Lower leg skin (tissue), 3 donors: ENCODE data around the gene PRICKLE2.

Experiments used
- CTCF ChIP-seq, 3 donors: fragments of 450-650 bp; IDR thresholded peaks; one replicate each; pipeline ENCODE4 v1.5.1; 2016; ENCODE audit warnings: antibody characterized with exemption in 3 of 3, mild to moderate bottlenecking in 3 of 3, moderate library complexity in 2 of 3
- POLR2A ChIP-seq, 2 donors: fragments of 450-650 bp; IDR thresholded peaks; one replicate each; pipeline ENCODE4 v1.6.1; 2016 to 2017; ENCODE audit warnings: antibody characterized with exemption in 2 of 2, mild to moderate bottlenecking in 1 of 2, moderate library complexity in 1 of 2

GRCh38 chr3:64063207-64063982, 161.9 kb downstream of the PRICKLE2 start:
- TF ChIP-seq CTCF (IDR thresholded peaks at IDR 0.05): no peak
- no peak for TF ChIP-seq POLR2A (IDR thresholded peaks at IDR 0.05)
